Astrocyte (in vitro differentiated cells and primary cell): ENCODE data around the gene NPIPB4. TPM values are rescaled to one million over a fixed set of nuclear protein-coding genes. Genes with fewer than 3 reads are reported as not detected.
A peak's percentile ranks its signal among the peaks of the same experiment; 100 is the strongest.
"Not testable (repeated sequence)": the region's sequence is repeated elsewhere in the genome, so short reads cannot be mapped to it uniquely, and the experiment has no call there.

ENCODE experiments used
- DNase-seq: peaks from one replicate; pipeline ENCODE4 v3.0.0-alpha.2; 2010; ENCODE audit warnings: low read depth
- FAIRE-seq: peaks from 2 replicates; lab custom pipeline; 2011; peaks lifted over from hg19 to GRCh38; lab: Jason Lieb, UNC
- H2AFZ ChIP-seq: 2 replicates; pipeline ENCODE4 v1.6.0; 2012; ENCODE audit warnings: low read depth, low read length, inconsistent platforms
- H3K27ac ChIP-seq: 2 replicates; pipeline ENCODE4 v1.5.1; 2011; ENCODE audit warnings: low read depth, low read length, inconsistent platforms
- H3K27me3 ChIP-seq: 2 replicates; pipeline ENCODE4 v1.6.0; 2011; ENCODE audit warnings: low read length, inconsistent platforms; ENCODE audit not compliant: insufficient read depth
- H3K36me3 ChIP-seq: 2 replicates; pipeline ENCODE4 v1.5.1; 2011; ENCODE audit warnings: low read length, inconsistent platforms; ENCODE audit not compliant: insufficient read depth
- H3K4me1 ChIP-seq: 2 replicates; pipeline ENCODE4 v1.5.1; 2011; ENCODE audit warnings: low read length, inconsistent platforms; ENCODE audit not compliant: insufficient read depth
- H3K4me2 ChIP-seq: 2 replicates; pipeline ENCODE4 v1.6.0; 2012; ENCODE audit warnings: low read length, inconsistent platforms
- H3K4me3 ChIP-seq: 2 replicates; pipeline ENCODE4 v1.5.1; 2011; ENCODE audit warnings: low read depth, mild to moderate bottlenecking, low read length, inconsistent platforms; ENCODE audit not compliant: insufficient read depth
- H3K79me2 ChIP-seq: 2 replicates; pipeline ENCODE4 v1.6.0; 2012; ENCODE audit warnings: mild to moderate bottlenecking, low read length, inconsistent platforms; ENCODE audit not compliant: insufficient read depth
- H3K9ac ChIP-seq: 2 replicates; pipeline ENCODE4 v1.6.0; 2012; ENCODE audit warnings: mild to moderate bottlenecking, low read length, inconsistent platforms
- H3K9me3 ChIP-seq: 2 replicates; pipeline ENCODE4 v1.5.1; 2012; ENCODE audit warnings: low read depth, mild to moderate bottlenecking, low read length, inconsistent platforms; ENCODE audit not compliant: insufficient read depth
- H4K20me1 ChIP-seq: 2 replicates; pipeline ENCODE4 v1.6.0; 2012; ENCODE audit warnings: low read length, inconsistent platforms; ENCODE audit not compliant: insufficient read depth
- H3K27ac Mint-ChIP-seq: one replicate; pipeline ENCODE4 v1.8.0; 2021; ENCODE audit warnings: mild to moderate bottlenecking, mixed read lengths; ENCODE audit not compliant: unreplicated experiment
- H3K27me3 Mint-ChIP-seq: one replicate; pipeline ENCODE4 v1.8.0; 2021; ENCODE audit warnings: low read depth, mixed read lengths; ENCODE audit not compliant: unreplicated experiment
- H3K36me3 Mint-ChIP-seq: one replicate; pipeline ENCODE4 v1.8.0; 2021; ENCODE audit warnings: low read depth, mixed read lengths; ENCODE audit not compliant: unreplicated experiment
- H3K4me1 Mint-ChIP-seq: one replicate; pipeline ENCODE4 v1.8.0; 2021; ENCODE audit warnings: low read depth, mixed read lengths; ENCODE audit not compliant: unreplicated experiment
- H3K4me3 Mint-ChIP-seq: one replicate; pipeline ENCODE4 v1.8.0; 2021; ENCODE audit warnings: mild to moderate bottlenecking, moderate library complexity, mixed read lengths; ENCODE audit not compliant: unreplicated experiment
- H3K9me3 Mint-ChIP-seq: one replicate; pipeline ENCODE4 v1.8.0; 2021; ENCODE audit warnings: mild to moderate bottlenecking, mixed read lengths; ENCODE audit not compliant: unreplicated experiment
- total RNA-seq: library from RNA; stranded (reverse); gene quantifications from 2 replicates; pipeline ENCODE4 v1.2.1, GENCODE V29; 2021

Gene NPIPB4
- total RNA-seq, 1 donor from 2014 or later, result 118 TPM

DNA sequence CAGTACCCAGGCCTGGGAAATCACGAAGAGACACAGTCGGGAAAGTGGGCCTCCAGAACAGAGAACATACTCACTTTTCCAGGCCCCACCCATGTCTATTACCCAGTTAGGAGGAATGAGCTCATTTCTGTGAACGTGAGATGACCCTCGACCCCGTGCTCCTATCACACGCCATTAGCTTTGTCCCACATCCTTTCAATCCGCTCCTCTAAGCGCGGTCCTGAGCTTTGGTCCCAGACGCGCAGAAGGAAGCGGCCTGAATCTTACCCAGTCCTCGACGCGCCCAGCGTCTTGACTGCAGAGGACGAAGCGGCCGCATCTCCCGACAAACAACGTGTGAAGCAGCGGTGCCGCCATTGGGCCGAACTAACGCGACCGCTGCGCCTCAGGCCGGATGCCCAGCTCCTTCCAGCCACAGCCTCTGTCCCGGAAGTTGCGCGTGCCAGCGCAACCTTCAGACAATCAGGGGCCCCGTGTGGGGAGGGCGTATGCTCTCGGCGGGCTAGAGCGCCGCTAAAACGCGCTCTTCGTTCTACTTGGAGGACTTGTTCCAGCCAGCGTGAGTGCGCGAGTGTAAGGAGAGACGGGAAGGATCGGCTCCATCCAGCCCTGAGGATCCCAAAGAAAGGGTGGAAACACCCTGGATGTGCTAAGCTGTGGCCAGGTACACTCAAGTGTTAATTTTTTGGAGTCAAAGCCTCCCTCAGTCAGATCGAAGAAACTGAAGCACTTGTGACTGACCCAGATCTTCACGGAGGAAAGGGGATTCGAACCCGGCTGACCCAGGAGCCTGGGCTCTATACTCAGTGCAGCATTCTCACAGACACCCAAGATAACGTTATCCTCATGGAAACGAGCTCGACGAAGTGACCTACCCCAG, 37.3 kb downstream of the NPIPB4 start:
- FAIRE-seq, H3K4me1 ChIP-seq, H3K9me3 ChIP-seq, H3K27me3 Mint-ChIP-seq, H3K9me3 Mint-ChIP-seq, H3K4me1 Mint-ChIP-seq, H3K79me2 ChIP-seq, H4K20me1 ChIP-seq, H3K27me3 ChIP-seq, H3K36me3 Mint-ChIP-seq, H3K36me3 ChIP-seq: not testable (repeated sequence)
- peak overlapping the region; percentile 88 for H3K27ac Mint-ChIP-seq
- peak overlapping the region; percentile 86 for H3K4me3 Mint-ChIP-seq
- Histone ChIP-seq H3K9ac (peak overlapping the region; percentile 87), H3K27ac (peak overlapping the region; percentile 63), H3K4me3 (peak overlapping the region; percentile 65), H3K4me2 (peak overlapping the region; percentile 85), H2AFZ (peak overlapping the region; percentile 93)
- DNase-seq, result peak; percentile 56

- not testable (repeated sequence) for H3K9me3 Mint-ChIP-seq, H3K9me3 ChIP-seq, H3K27me3 ChIP-seq, DNase-seq, H3K4me1 ChIP-seq, H4K20me1 ChIP-seq, H3K27me3 Mint-ChIP-seq, H3K79me2 ChIP-seq, FAIRE-seq, H3K36me3 ChIP-seq, H3K36me3 Mint-ChIP-seq, H3K27ac ChIP-seq, H3K4me1 Mint-ChIP-seq, H2AFZ ChIP-seq
- Histone ChIP-seq H3K9ac (peak overlapping the region; percentile 87), H3K4me3 (peak overlapping the region; percentile 65), H3K4me2 (peak overlapping the region; percentile 85)
- Mint-ChIP-seq H3K4me3 (peak overlapping the region; percentile 86), H3K27ac (peak overlapping the region; percentile 62)
Measured at GRCh38 chr16:21819617-21820016, 37.9 kb downstream of the NPIPB4 start.

- not testable (repeated sequence) for H3K79me2 ChIP-seq, H3K9me3 Mint-ChIP-seq, H3K27me3 ChIP-seq, H3K9ac ChIP-seq, H3K4me3 ChIP-seq, H3K9me3 ChIP-seq, H3K4me1 ChIP-seq, H3K4me3 Mint-ChIP-seq, H3K36me3 ChIP-seq, H4K20me1 ChIP-seq, H3K27me3 Mint-ChIP-seq, H3K27ac ChIP-seq, H3K36me3 Mint-ChIP-seq, H3K4me2 ChIP-seq, FAIRE-seq, H3K27ac Mint-ChIP-seq, H2AFZ ChIP-seq, DNase-seq, H3K4me1 Mint-ChIP-seq
Measured at GRCh38 chr16:21817012-21817411, 40.5 kb downstream of the NPIPB4 start.

GRCh38 chr16:21815694-21816093, 41.9 kb downstream of the NPIPB4 start:
- not testable (repeated sequence) for H3K36me3 Mint-ChIP-seq, H3K79me2 ChIP-seq, H3K27me3 ChIP-seq, H3K4me1 ChIP-seq, H3K4me1 Mint-ChIP-seq, H2AFZ ChIP-seq, H4K20me1 ChIP-seq, H3K9me3 Mint-ChIP-seq, H3K27me3 Mint-ChIP-seq, FAIRE-seq, DNase-seq, H3K9ac ChIP-seq, H3K27ac ChIP-seq, H3K4me3 Mint-ChIP-seq, H3K36me3 ChIP-seq, H3K27ac Mint-ChIP-seq, H3K9me3 ChIP-seq, H3K4me2 ChIP-seq, H3K4me3 ChIP-seq

- H3K27me3 ChIP-seq, H3K9ac ChIP-seq, H3K4me2 ChIP-seq, H2AFZ ChIP-seq, H3K4me3 ChIP-seq, H3K9me3 ChIP-seq, H3K36me3 ChIP-seq, H3K9me3 Mint-ChIP-seq, H3K27ac Mint-ChIP-seq, H3K4me1 Mint-ChIP-seq, FAIRE-seq, DNase-seq, H3K27ac ChIP-seq, H3K4me3 Mint-ChIP-seq, H4K20me1 ChIP-seq, H3K4me1 ChIP-seq, H3K36me3 Mint-ChIP-seq, H3K79me2 ChIP-seq, H3K27me3 Mint-ChIP-seq: not testable (repeated sequence)
Measured at GRCh38 chr16:21802375-21802663, 55.2 kb downstream of the NPIPB4 start.
